Fibroblast of lung (primary cell): ENCODE data around the gene TFCP2. TPM values are rescaled to one million over a fixed set of nuclear protein-coding genes. Genes with fewer than 3 reads are reported as not detected.

Experiments
- DNase-seq, 2 donors: peaks; one replicate each; pipeline versions ENCODE4 v3.0.0 to v3.0.0-alpha.2; 2010; ENCODE audit warnings: low read depth in 2 of 2
- H2AFZ ChIP-seq: 2 replicates; pipeline ENCODE4 v1.5.1; 2012; ENCODE audit warnings: low read length, control low read depth, inconsistent platforms
- H3K27ac ChIP-seq: 2 replicates; pipeline ENCODE4 v1.5.1; 2011; ENCODE audit warnings: low read length, control low read depth; ENCODE audit not compliant: insufficient read depth
- H3K27me3 ChIP-seq: 2 replicates; pipeline ENCODE4 v1.5.1; 2011; ENCODE audit warnings: mild to moderate bottlenecking, low read length; ENCODE audit not compliant: control insufficient read depth, insufficient read depth
- H3K36me3 ChIP-seq: 2 replicates; pipeline ENCODE4 v1.5.1; 2011; ENCODE audit warnings: low read length; ENCODE audit not compliant: control insufficient read depth, insufficient read depth
- H3K4me1 ChIP-seq: 2 replicates; pipeline ENCODE4 v1.5.1; 2011; ENCODE audit warnings: low read length; ENCODE audit not compliant: control insufficient read depth, insufficient read depth; ENCODE audit errors: extremely low read depth
- H3K4me2 ChIP-seq: 2 replicates; pipeline ENCODE4 v1.5.1; 2011; ENCODE audit warnings: low read length, control low read depth; ENCODE audit not compliant: insufficient read depth; ENCODE audit errors: extremely low read depth
- H3K4me3 ChIP-seq, 4 experiments: fragments of 200-600 bp in 1 of 4; sonication (generic) in 1 of 4; replicated peaks in 1 of 4; 2 replicates each; pipeline ENCODE4 v1.5.1; 2011 to 2016; ENCODE audit warnings: low read length in 4 of 4, low read depth in 3 of 4, mild to moderate bottlenecking in 3 of 4, control low read depth in 2 of 4, inconsistent platforms in 1 of 4, mixed read lengths in 1 of 4; ENCODE audit not compliant: insufficient read depth in 1 of 4; ENCODE audit errors: control extremely low read depth in 1 of 4
- H3K79me2 ChIP-seq: 2 replicates; pipeline ENCODE4 v1.5.1; 2012; ENCODE audit warnings: mild to moderate bottlenecking, low read length, inconsistent platforms; ENCODE audit not compliant: control insufficient read depth, insufficient read depth
- H3K9ac ChIP-seq: 2 replicates; pipeline ENCODE4 v1.5.1; 2011; ENCODE audit warnings: mild to moderate bottlenecking, low read length, control low read depth; ENCODE audit not compliant: insufficient read depth
- H3K9me3 ChIP-seq: 2 replicates; pipeline ENCODE4 v1.5.1; 2012; ENCODE audit warnings: low read depth, low read length; ENCODE audit not compliant: control insufficient read depth, insufficient read depth
- H4K20me1 ChIP-seq: 2 replicates; pipeline ENCODE4 v1.5.1; 2011; ENCODE audit warnings: low read length; ENCODE audit not compliant: control insufficient read depth, insufficient read depth; ENCODE audit errors: extremely low read depth
- CTCF ChIP-seq, 2 donors: IDR thresholded peaks in 1 of 2; conservative IDR thresholded peaks in 1 of 2; 1 replicate in 1 of 2; 2 replicates in 1 of 2; pipeline ENCODE4 v1.5.1; 2011 to 2012; ENCODE audit warnings: low read length in 2 of 2, control low read depth in 1 of 2, inconsistent platforms in 1 of 2, low read depth in 1 of 2, mild to moderate bottlenecking in 1 of 2
- EZH2 ChIP-seq: IDR thresholded peaks from 2 replicates; pipeline ENCODE4 v1.5.1; 2012; ENCODE audit warnings: low read length, control low read depth, mild to moderate bottlenecking; ENCODE audit errors: missing control alignments
- polyA plus RNA-seq, 2 donors: library from polyadenylated mRNA; depleted of rRNA in 1 of 2; stranded (reverse) in 1 of 2; unstranded in 1 of 2; fragments of >200 nt; gene quantifications; 2 replicates each; pipeline ENCODE4 v1.2.1, GENCODE V29; 2011 to 2012; ENCODE audit warnings: missing spikeins in 1 of 2
- total RNA-seq: library from RNA; depleted of rRNA; stranded (reverse); fragments of >200 nt; gene quantifications from 2 replicates; pipeline ENCODE4 v1.2.1, GENCODE V29; 2014

Gene TFCP2
- total and polyA plus RNA-seq, 2 donors (not counting 1 experiment from before 2014, with no cell fraction given) = 9.4 to 23.0 TPM

GRCh38 chr12:51177897-51178296 is 5.0 kb upstream of the TFCP2 start:
- H3K27me3 ChIP-seq = no peaks in the 10 kb centered on the region
- H3K4me1 ChIP-seq = no peaks in the 10 kb centered on the region
- DNase-seq = no peak
- H4K20me1 ChIP-seq = no peaks in the 10 kb centered on the region
- TF ChIP-seq CTCF (conservative IDR thresholded peaks at IDR 0.05 in 1 of 2, IDR thresholded peaks at IDR 0.05 in 1 of 2; ENCODE audit: low read depth in 1 of 2, low read length in 2 of 2) (no peak), EZH2 (no peak)
- no peak overlapping the region for H3K9ac ChIP-seq
- H3K4me2 ChIP-seq = no peak overlapping the region
- no peaks in the 10 kb centered on the region for H3K9me3 ChIP-seq
- H3K36me3 ChIP-seq = no peaks in the 10 kb centered on the region
- H2AFZ ChIP-seq = no peak overlapping the region
- H3K4me3 ChIP-seq = no peak overlapping the region
- H3K27ac ChIP-seq = no peak overlapping the region
- H3K79me2 ChIP-seq = no peaks in the 10 kb centered on the region

DNA sequence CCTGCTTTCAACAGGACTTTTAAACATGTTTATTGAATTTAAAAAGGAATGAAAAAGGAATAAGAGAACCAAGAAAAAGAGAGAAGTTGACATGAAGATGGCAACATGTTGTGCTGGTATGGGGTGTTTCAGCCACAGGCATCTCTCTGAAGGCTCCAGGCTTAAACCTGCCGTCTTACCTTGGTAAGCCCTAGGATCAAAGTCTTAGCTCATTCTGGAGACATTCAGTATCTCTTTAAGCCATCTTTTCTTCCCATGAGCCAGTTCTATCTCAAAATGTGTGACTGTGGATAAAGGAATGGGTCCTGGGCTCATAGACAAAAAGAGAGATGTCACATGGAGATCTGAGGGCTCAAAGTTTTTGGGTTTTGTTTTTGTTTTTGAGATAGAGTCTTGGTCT is 1.6 kb upstream of the TFCP2 start:
- no peak overlapping the region for H3K4me2 ChIP-seq
- no peak overlapping the region for H2AFZ ChIP-seq
- H3K79me2 ChIP-seq = peaks cover 26% of the 10 kb centered on the region
- H4K20me1 ChIP-seq = no peaks in the 10 kb centered on the region
- H3K9me3 ChIP-seq = no peaks in the 10 kb centered on the region
- H3K27me3 ChIP-seq = no peaks in the 10 kb centered on the region
- no peaks in the 10 kb centered on the region for H3K36me3 ChIP-seq
- H3K4me3 ChIP-seq = no peak overlapping the region
- no peak overlapping the region for H3K27ac ChIP-seq
- no peak for DNase-seq
- H3K9ac ChIP-seq = no peak overlapping the region
- peaks cover 3% of the 10 kb centered on the region for H3K4me1 ChIP-seq
- no peak for TF ChIP-seq CTCF (conservative IDR thresholded peaks at IDR 0.05 in 1 of 2, IDR thresholded peaks at IDR 0.05 in 1 of 2; ENCODE audit: low read depth in 1 of 2, low read length in 2 of 2)
- TF ChIP-seq EZH2 = no peak

- DNase-seq = peak; percentile 31 to 52
- peaks cover 3% of the 10 kb centered on the region for H3K4me1 ChIP-seq
- H3K36me3 ChIP-seq = no peaks in the 10 kb centered on the region
- peak overlapping the region; percentile 100 for H3K27ac ChIP-seq
- H3K79me2 ChIP-seq = peaks cover 38% of the 10 kb centered on the region
- no peaks in the 10 kb centered on the region for H3K9me3 ChIP-seq
- H3K4me2 ChIP-seq = peak overlapping the region; percentile 94
- peak overlapping the region; percentile 69 for H2AFZ ChIP-seq
- peak overlapping the region; percentile 99 for H3K9ac ChIP-seq
- no peaks in the 10 kb centered on the region for H3K27me3 ChIP-seq
- no peaks in the 10 kb centered on the region for H4K20me1 ChIP-seq
- peak overlapping the region; percentile 75 to 99 (median 96) for H3K4me3 ChIP-seq
- TF ChIP-seq CTCF (conservative IDR thresholded peaks at IDR 0.05 in 1 of 2, IDR thresholded peaks at IDR 0.05 in 1 of 2; ENCODE audit: low read depth in 1 of 2, low read length in 2 of 2) (no peak), EZH2 (no peak)
Observed at GRCh38 chr12:51171884-51172514, 936 bp downstream of the TFCP2 start.
